HG02870 (cell line): ENCODE data around the gene HIRA.
"Not testable (repeated sequence)": the region's sequence is repeated elsewhere in the genome, so short reads cannot be mapped to it uniquely, and the experiment has no call there.

ENCODE experiments used
- ATAC-seq: cut with Tn5 transposase; IDR thresholded peaks from one replicate; pipeline ENCODE4 v1.9.1; 2021; ENCODE audit warnings: mild to moderate bottlenecking, moderate library complexity; ENCODE audit not compliant: unreplicated experiment

HIRA gene

GRCh38 chr22:19336133-19337075 lies 95.1 kb downstream of the HIRA start:
- ATAC-seq, result no peak

GRCh38 chr22:19331975-19332374 lies 99.6 kb downstream of the HIRA start:
- no peak for ATAC-seq

- ATAC-seq, result no peak
These were observed 100.1 kb downstream of the HIRA start for GRCh38 chr22:19331474-19331873.

- no peak for ATAC-seq
These were observed 100.6 kb downstream of the HIRA start for GRCh38 chr22:19330865-19331418.

GRCh38 chr22:19330205-19330604 lies 101.3 kb downstream of the HIRA start:
- ATAC-seq, result not testable (repeated sequence)

- ATAC-seq, result no peak
These were observed 102.1 kb downstream of the HIRA start for GRCh38 chr22:19329454-19329853.

- ATAC-seq, result no peak
These were observed 106.1 kb downstream of the HIRA start for GRCh38 chr22:19325296-19325948.

- ATAC-seq, result not testable (repeated sequence)
These were observed 108.1 kb downstream of the HIRA start for GRCh38 chr22:19323420-19323819.

- ATAC-seq, result no peak
These were observed 109.8 kb downstream of the HIRA start for GRCh38 chr22:19321757-19322156.

GRCh38 chr22:19320136-19320535 lies 111.4 kb downstream of the HIRA start:
- not testable (repeated sequence) for ATAC-seq

- ATAC-seq, result no peak
These were observed 112.3 kb downstream of the HIRA start for GRCh38 chr22:19319281-19319680.

GRCh38 chr22:19317865-19318264 lies 113.7 kb downstream of the HIRA start:
- no peak for ATAC-seq

- no peak for ATAC-seq
These were observed 123.7 kb downstream of the HIRA start for GRCh38 chr22:19307872-19308271.

- ATAC-seq, result not testable (repeated sequence)
These were observed 125.0 kb downstream of the HIRA start for GRCh38 chr22:19306535-19306934.

GRCh38 chr22:19304547-19304946 lies 127.0 kb downstream of the HIRA start:
- ATAC-seq, result no peak

- no peak for ATAC-seq
These were observed 127.7 kb downstream of the HIRA start for GRCh38 chr22:19303785-19304184.

GRCh38 chr22:19295733-19296132 lies 135.8 kb downstream of the HIRA start:
- no peak for ATAC-seq

GRCh38 chr22:19292458-19293230 lies 138.9 kb downstream of the HIRA start:
- ATAC-seq, result no peak

GRCh38 chr22:19291580-19292457 lies 139.7 kb downstream of the HIRA start, which contains the start of gene CLTCL1:
TSS of gene CLTCL1 (minus strand) at chr22:19291719. CDS start at chr22:19291641, 78 bp downstream.
- ATAC-seq, result no peak

GRCh38 chr22:19291218-19291579 lies 140.3 kb downstream of the HIRA start:
- no peak for ATAC-seq
